Liver (tissue), 9 donors: ENCODE measurements around the gene THBS2. TPM values are rescaled to one million over a fixed set of nuclear protein-coding genes. Genes with fewer than 3 reads are reported as not detected.

Source experiments
- DNase-seq: peaks from one replicate; pipeline ENCODE4 v3.0.0-alpha.2; 2017; ENCODE audit warnings: low spot score
- H3K27ac ChIP-seq, 2 donors: one replicate each; pipeline ENCODE4 v1.7.0; 2013; ENCODE audit warnings: inconsistent platforms in 2 of 2, low read length in 2 of 2, control low read depth in 1 of 2, low read depth in 1 of 2, mild to moderate bottlenecking in 1 of 2
- H3K27me3 ChIP-seq, 4 donors: one replicate each; pipeline versions ENCODE4 v1.6.1 to v1.7.0; 2013; ENCODE audit warnings: low read length in 3 of 4, inconsistent platforms in 1 of 4, mild to moderate bottlenecking in 1 of 4, moderate library complexity in 1 of 4; ENCODE audit not compliant: control insufficient read depth in 4 of 4, insufficient read depth in 4 of 4
- H3K36me3 ChIP-seq, 4 donors: one replicate each; pipeline versions ENCODE4 v1.6.1 to v1.7.0; 2013; ENCODE audit warnings: low read length in 3 of 4, mild to moderate bottlenecking in 3 of 4, low read depth in 1 of 4, moderate library complexity in 1 of 4; ENCODE audit not compliant: control insufficient read depth in 4 of 4, insufficient read depth in 3 of 4
- H3K4me1 ChIP-seq, 4 donors: one replicate each; pipeline versions ENCODE4 v1.6.1 to v1.7.0; 2013; ENCODE audit warnings: low read length in 3 of 4, mild to moderate bottlenecking in 3 of 4, moderate library complexity in 1 of 4; ENCODE audit not compliant: control insufficient read depth in 4 of 4, insufficient read depth in 4 of 4
- H3K4me3 ChIP-seq, 3 donors: one replicate each; pipeline versions ENCODE4 v1.6.1 to v1.7.0; 2013; ENCODE audit warnings: low read length in 3 of 3, control low read depth in 1 of 3, low read depth in 1 of 3, mild to moderate bottlenecking in 1 of 3
- H3K9ac ChIP-seq, 2 donors: one replicate each; pipeline ENCODE4 v1.7.0; 2013; ENCODE audit warnings: low read length in 2 of 2, mild to moderate bottlenecking in 2 of 2, moderate library complexity in 2 of 2, control low read depth in 1 of 2, low read depth in 1 of 2
- H3K9me3 ChIP-seq, 4 donors: one replicate each; pipeline versions ENCODE4 v1.6.1 to v1.7.0; 2013; ENCODE audit warnings: low read length in 3 of 4; ENCODE audit not compliant: control insufficient read depth in 4 of 4
- EGR1 ChIP-seq, 2 donors: IDR thresholded peaks; 2 replicates each; pipeline ENCODE4 v1.6.1; 2016 to 2018; ENCODE audit warnings: antibody characterized with exemption in 2 of 2, low read depth in 2 of 2
- FOXA1 ChIP-seq: IDR thresholded peaks from 2 replicates; pipeline ENCODE4 v1.6.1; 2016; ENCODE audit warnings: antibody characterized with exemption
- HNF4A ChIP-seq, 2 donors: conservative IDR thresholded peaks; 2 replicates each; pipeline ENCODE4 v1.6.1; 2016; ENCODE audit warnings: antibody characterized with exemption in 2 of 2, mild to moderate bottlenecking in 2 of 2
- HNF4G ChIP-seq: IDR thresholded peaks from 2 replicates; pipeline ENCODE4 v1.6.1; 2016; ENCODE audit warnings: antibody characterized with exemption
- JUND ChIP-seq, 2 donors: IDR thresholded peaks; 2 replicates each; pipeline ENCODE4 v1.6.1; 2016; ENCODE audit warnings: antibody characterized with exemption in 2 of 2
- NR2F2 ChIP-seq: IDR thresholded peaks from 2 replicates; pipeline ENCODE4 v1.6.1; 2016; ENCODE audit warnings: antibody characterized with exemption
- RAD21 ChIP-seq, 2 donors: IDR thresholded peaks; 2 replicates each; pipeline ENCODE4 v1.6.1; 2016; ENCODE audit warnings: antibody characterized with exemption in 2 of 2, mild to moderate bottlenecking in 2 of 2
- RXRA ChIP-seq, 2 donors: IDR thresholded peaks; 2 replicates each; pipeline ENCODE4 v1.6.1; 2017 to 2018; ENCODE audit warnings: antibody characterized with exemption in 2 of 2, mild to moderate bottlenecking in 1 of 2
- SP1 ChIP-seq: IDR thresholded peaks from 2 replicates; pipeline ENCODE4 v1.6.1; 2018; ENCODE audit warnings: antibody characterized with exemption, mild to moderate bottlenecking
- TAF1 ChIP-seq: conservative IDR thresholded peaks from 2 replicates; pipeline ENCODE4 v1.6.1; 2016; ENCODE audit warnings: antibody characterized with exemption, mild to moderate bottlenecking
- YY1 ChIP-seq: IDR thresholded peaks from 2 replicates; pipeline ENCODE4 v1.6.1; 2016; ENCODE audit warnings: antibody characterized with exemption, mild to moderate bottlenecking
- WGBS: extraction: QIAGEN DNeasy Blood & Tissue Kit; methylation state at CpG from one replicate; pipeline ENCODE4 v1.1.7; 2013; 5-methylcytosine and 5-hydroxymethylcytosine counted together
- polyA plus RNA-seq, 2 donors: library from polyadenylated mRNA; stranded (reverse) in 1 of 2; unstranded in 1 of 2; fragments of 200-250 nt in 1 of 2; fragments of >200 nt in 1 of 2; fragmentation: Nextera tagmentation in 1 of 2; extraction: Ambion mirVana in 1 of 2; gene quantifications; one replicate each; pipeline versions ENCODE4 v1.2.1 to v1.2.3, GENCODE V29; 2013 to 2015
- total RNA-seq, 2 donors: library from RNA; depleted of rRNA; stranded (reverse); fragments of >200 nt; gene quantifications; one replicate each; pipeline ENCODE4 v1.2.3, GENCODE V29; 2014
- TF ChIP-seq, protein P1 (sequence below): IDR thresholded peaks from 2 replicates; pipeline ENCODE4 v1.6.1; 2016; ENCODE audit warnings: antibody characterized with exemption, mild to moderate bottlenecking
- TF ChIP-seq, protein P2 (sequence below): IDR thresholded peaks from 2 replicates; pipeline ENCODE4 v1.6.1; 2016; ENCODE audit warnings: antibody characterized with exemption
- TF ChIP-seq, protein P3 (sequence below): IDR thresholded peaks from 2 replicates; pipeline ENCODE4 v1.6.1; 2016; ENCODE audit warnings: antibody characterized with exemption
- TF ChIP-seq, protein P4 (sequence below): fragments of 150-350 bp; IDR thresholded peaks from 2 replicates; pipeline ENCODE4 v1.5.1; 2017; ENCODE audit warnings: improper control_type of control experiment, low read depth, low read length; ENCODE audit not compliant: missing input control
- donor health status: healthy.
- donor health status: healthy.
- donor health status: healthy.
- donor health status: healthy.
- donor health status: healthy.

THBS2 gene
- total and polyA plus RNA-seq, 4 donors, result 0.35 to 7.6 (median 6.2) TPM

DNA sequence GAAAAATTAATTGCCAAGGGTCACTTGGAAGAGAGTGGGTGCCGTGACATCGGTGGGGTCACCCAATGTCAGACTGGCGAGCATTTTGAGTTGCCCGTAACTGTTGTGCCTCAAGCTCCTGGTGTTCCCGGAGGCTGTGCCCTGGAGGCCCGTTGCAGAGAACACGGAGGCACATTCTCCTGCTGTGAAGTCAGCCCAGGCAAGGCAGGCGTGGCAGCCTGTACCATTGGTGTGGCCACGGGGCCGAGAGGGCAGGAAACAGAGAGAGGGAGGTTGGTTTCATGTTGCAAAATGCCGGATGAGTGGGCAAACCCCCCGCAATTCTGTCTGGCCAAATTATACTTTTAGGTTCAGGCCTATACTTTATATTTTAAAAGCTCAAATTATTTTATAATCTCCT is 81.2 kb downstream of the THBS2 start:
- H3K9me3 ChIP-seq, result no peaks in the 10 kb centered on the region
- 70% methylated on average over 12 of the region's 12 CpGs for WGBS
- H3K27me3 ChIP-seq, result no peaks in the 10 kb centered on the region
- no peak for DNase-seq
- no peaks in the 10 kb centered on the region for H3K4me1 ChIP-seq
- no peak overlapping the region for H3K9ac ChIP-seq
- H3K27ac ChIP-seq, result no peak overlapping the region
- TF ChIP-seq, protein P1, sequence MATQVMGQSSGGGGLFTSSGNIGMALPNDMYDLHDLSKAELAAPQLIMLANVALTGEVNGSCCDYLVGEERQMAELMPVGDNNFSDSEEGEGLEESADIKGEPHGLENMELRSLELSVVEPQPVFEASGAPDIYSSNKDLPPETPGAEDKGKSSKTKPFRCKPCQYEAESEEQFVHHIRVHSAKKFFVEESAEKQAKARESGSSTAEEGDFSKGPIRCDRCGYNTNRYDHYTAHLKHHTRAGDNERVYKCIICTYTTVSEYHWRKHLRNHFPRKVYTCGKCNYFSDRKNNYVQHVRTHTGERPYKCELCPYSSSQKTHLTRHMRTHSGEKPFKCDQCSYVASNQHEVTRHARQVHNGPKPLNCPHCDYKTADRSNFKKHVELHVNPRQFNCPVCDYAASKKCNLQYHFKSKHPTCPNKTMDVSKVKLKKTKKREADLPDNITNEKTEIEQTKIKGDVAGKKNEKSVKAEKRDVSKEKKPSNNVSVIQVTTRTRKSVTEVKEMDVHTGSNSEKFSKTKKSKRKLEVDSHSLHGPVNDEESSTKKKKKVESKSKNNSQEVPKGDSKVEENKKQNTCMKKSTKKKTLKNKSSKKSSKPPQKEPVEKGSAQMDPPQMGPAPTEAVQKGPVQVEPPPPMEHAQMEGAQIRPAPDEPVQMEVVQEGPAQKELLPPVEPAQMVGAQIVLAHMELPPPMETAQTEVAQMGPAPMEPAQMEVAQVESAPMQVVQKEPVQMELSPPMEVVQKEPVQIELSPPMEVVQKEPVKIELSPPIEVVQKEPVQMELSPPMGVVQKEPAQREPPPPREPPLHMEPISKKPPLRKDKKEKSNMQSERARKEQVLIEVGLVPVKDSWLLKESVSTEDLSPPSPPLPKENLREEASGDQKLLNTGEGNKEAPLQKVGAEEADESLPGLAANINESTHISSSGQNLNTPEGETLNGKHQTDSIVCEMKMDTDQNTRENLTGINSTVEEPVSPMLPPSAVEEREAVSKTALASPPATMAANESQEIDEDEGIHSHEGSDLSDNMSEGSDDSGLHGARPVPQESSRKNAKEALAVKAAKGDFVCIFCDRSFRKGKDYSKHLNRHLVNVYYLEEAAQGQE, result no peak
- TF ChIP-seq JUND (IDR thresholded peaks at IDR 0.05) (no peak), FOXA1 (no peak), HNF4G (no peak)
- TF ChIP-seq, protein P2, sequence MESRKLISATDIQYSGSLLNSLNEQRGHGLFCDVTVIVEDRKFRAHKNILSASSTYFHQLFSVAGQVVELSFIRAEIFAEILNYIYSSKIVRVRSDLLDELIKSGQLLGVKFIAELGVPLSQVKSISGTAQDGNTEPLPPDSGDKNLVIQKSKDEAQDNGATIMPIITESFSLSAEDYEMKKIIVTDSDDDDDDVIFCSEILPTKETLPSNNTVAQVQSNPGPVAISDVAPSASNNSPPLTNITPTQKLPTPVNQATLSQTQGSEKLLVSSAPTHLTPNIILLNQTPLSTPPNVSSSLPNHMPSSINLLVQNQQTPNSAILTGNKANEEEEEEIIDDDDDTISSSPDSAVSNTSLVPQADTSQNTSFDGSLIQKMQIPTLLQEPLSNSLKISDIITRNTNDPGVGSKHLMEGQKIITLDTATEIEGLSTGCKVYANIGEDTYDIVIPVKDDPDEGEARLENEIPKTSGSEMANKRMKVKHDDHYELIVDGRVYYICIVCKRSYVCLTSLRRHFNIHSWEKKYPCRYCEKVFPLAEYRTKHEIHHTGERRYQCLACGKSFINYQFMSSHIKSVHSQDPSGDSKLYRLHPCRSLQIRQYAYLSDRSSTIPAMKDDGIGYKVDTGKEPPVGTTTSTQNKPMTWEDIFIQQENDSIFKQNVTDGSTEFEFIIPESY, result no peak
- H3K4me3 ChIP-seq, result no peak overlapping the region
- no peaks in the 10 kb centered on the region for H3K36me3 ChIP-seq

DNA sequence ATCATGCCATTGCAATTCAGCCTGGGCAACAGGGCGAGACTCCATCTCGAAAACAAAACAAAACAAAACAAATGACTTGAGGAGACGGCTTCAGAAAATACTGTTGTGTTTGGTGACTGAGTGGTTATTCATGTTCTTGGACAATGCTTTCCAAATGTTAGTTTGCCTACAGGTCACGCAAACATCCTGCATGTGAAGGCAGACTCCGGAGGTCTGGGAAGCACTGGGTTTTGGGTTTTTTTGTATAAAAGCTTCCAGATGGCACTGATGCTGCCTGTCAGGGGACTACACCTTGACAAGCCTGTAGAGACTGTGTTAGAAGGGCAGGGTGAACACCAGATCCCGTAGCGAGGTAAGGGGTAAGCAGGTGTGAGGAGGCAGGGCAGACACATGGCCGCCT is 81.7 kb downstream of the THBS2 start:
- Histone ChIP-seq H3K4me1 (no peaks in the 10 kb centered on the region), H3K27ac (no peak overlapping the region), H3K9ac (no peak overlapping the region), H3K36me3 (no peaks in the 10 kb centered on the region), H3K9me3 (no peaks in the 10 kb centered on the region), H3K27me3 (no peaks in the 10 kb centered on the region), H3K4me3 (no peak overlapping the region)
- TF ChIP-seq EGR1 (IDR thresholded peaks at IDR 0.05; ENCODE audit: low read depth in 2 of 2) (no peak), RAD21 (IDR thresholded peaks at IDR 0.05) (no peak), FOXA1 (no peak), YY1 (no peak), SP1 (no peak), TAF1 (no peak), HNF4A (conservative IDR thresholded peaks at IDR 0.05) (no peak), RXRA (IDR thresholded peaks at IDR 0.05) (no peak), NR2F2 (no peak)
- TF ChIP-seq, protein P1, result no peak
- TF ChIP-seq, protein P3, sequence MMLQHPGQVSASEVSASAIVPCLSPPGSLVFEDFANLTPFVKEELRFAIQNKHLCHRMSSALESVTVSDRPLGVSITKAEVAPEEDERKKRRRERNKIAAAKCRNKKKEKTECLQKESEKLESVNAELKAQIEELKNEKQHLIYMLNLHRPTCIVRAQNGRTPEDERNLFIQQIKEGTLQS, result no peak
- TF ChIP-seq, protein P4, sequence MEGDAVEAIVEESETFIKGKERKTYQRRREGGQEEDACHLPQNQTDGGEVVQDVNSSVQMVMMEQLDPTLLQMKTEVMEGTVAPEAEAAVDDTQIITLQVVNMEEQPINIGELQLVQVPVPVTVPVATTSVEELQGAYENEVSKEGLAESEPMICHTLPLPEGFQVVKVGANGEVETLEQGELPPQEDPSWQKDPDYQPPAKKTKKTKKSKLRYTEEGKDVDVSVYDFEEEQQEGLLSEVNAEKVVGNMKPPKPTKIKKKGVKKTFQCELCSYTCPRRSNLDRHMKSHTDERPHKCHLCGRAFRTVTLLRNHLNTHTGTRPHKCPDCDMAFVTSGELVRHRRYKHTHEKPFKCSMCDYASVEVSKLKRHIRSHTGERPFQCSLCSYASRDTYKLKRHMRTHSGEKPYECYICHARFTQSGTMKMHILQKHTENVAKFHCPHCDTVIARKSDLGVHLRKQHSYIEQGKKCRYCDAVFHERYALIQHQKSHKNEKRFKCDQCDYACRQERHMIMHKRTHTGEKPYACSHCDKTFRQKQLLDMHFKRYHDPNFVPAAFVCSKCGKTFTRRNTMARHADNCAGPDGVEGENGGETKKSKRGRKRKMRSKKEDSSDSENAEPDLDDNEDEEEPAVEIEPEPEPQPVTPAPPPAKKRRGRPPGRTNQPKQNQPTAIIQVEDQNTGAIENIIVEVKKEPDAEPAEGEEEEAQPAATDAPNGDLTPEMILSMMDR, result no peak
- TF ChIP-seq, protein P2, result no peak
- WGBS, result 92% methylated on average over 8 of the region's 8 CpGs
- DNase-seq, result no peak
